ENCODE measurements around the gene EHMT1.

The EHMT1 gene

GRCh38 chr9:137814841-137815240 is 196.0 kb downstream of the EHMT1 start:
- DNase-seq = no peak

GRCh38 chr9:137815256-137816255 is 196.8 kb downstream of the EHMT1 start:
- no peak for DNase-seq

GRCh38 chr9:137816531-137817235 is 197.9 kb downstream of the EHMT1 start:
- DNase-seq = no peak

- no peak for DNase-seq
Observed at GRCh38 chr9:137817236-137818200, 198.7 kb downstream of the EHMT1 start.

GRCh38 chr9:137818286-137818685 is 199.5 kb downstream of the EHMT1 start:
- DNase-seq = no peak

GRCh38 chr9:137820161-137820855 is 201.5 kb downstream of the EHMT1 start:
- DNase-seq = no peak

- DNase-seq = no peak
Observed at GRCh38 chr9:137823986-137824771, 205.4 kb downstream of the EHMT1 start.

GRCh38 chr9:137825324-137825989 is 206.7 kb downstream of the EHMT1 start:
- no peak for DNase-seq

GRCh38 chr9:137827908-137828526 is 209.2 kb downstream of the EHMT1 start:
- DNase-seq = no peak

GRCh38 chr9:137828527-137829259 is 209.9 kb downstream of the EHMT1 start:
- no peak for DNase-seq

GRCh38 chr9:137829260-137829996 is 210.6 kb downstream of the EHMT1 start:
- DNase-seq = no peak

GRCh38 chr9:137832191-137832700 is 213.4 kb downstream of the EHMT1 start:
- no peak for DNase-seq

- no peak for DNase-seq
Observed at GRCh38 chr9:137832830-137833590, 214.2 kb downstream of the EHMT1 start.

- no peak for DNase-seq
Observed at GRCh38 chr9:137833721-137834613, 215.2 kb downstream of the EHMT1 start.

- DNase-seq = no peak
Observed at GRCh38 chr9:137834846-137835546, 216.2 kb downstream of the EHMT1 start.

Measured in NCI-H1694 treated with DMSO at 0.1 percent for 48 hours (cell line).